NCI-H69 (cell line): ENCODE data around the gene NIN.

Experiments
- DNase-seq: peaks from one replicate; lab custom pipeline; 2025; lab: John Stamatoyannopoulos, UW

Gene NIN

GRCh38 chr14:50839691-50840090 is 8.7 kb upstream of the NIN start:
- no peak for DNase-seq

GRCh38 chr14:50839048-50839447 is 8.1 kb upstream of the NIN start:
- DNase-seq, result no peak

- no peak for DNase-seq
These were observed 7.0 kb upstream of the NIN start for GRCh38 chr14:50837850-50838470.

- no peak for DNase-seq
These were observed 6.3 kb upstream of the NIN start for GRCh38 chr14:50837271-50837670.

GRCh38 chr14:50836515-50836914 is 5.6 kb upstream of the NIN start:
- DNase-seq, result no peak

GRCh38 chr14:50835280-50835679 is 4.3 kb upstream of the NIN start:
- DNase-seq, result peak; percentile 61

- no peak for DNase-seq
These were observed 3.9 kb upstream of the NIN start for GRCh38 chr14:50834802-50835276.

- peak; percentile 34 for DNase-seq
These were observed 2.1 kb upstream of the NIN start for GRCh38 chr14:50832935-50833630.

GRCh38 chr14:50831726-50832168 is 785 bp upstream of the NIN start:
- DNase-seq, result no peak

- peak; percentile 89 for DNase-seq
These were observed 674 bp downstream of the NIN start for GRCh38 chr14:50830044-50830931.

- peak; percentile 78 for DNase-seq
These were observed 1.4 kb downstream of the NIN start for GRCh38 chr14:50829489-50830043.

- peak; percentile 78 for DNase-seq
These were observed 2.1 kb downstream of the NIN start for GRCh38 chr14:50828721-50829488.

- peak; percentile 46 for DNase-seq
These were observed 4.3 kb downstream of the NIN start for GRCh38 chr14:50826681-50827080.

GRCh38 chr14:50825307-50825706 is 5.7 kb downstream of the NIN start:
- DNase-seq, result no peak

- peak; percentile 73 for DNase-seq
These were observed 7.0 kb downstream of the NIN start for GRCh38 chr14:50823762-50824636.

GRCh38 chr14:50823051-50823761 is 7.8 kb downstream of the NIN start:
- DNase-seq, result peak; percentile 57

- no peak for DNase-seq
These were observed 8.4 kb downstream of the NIN start for GRCh38 chr14:50822501-50823042.

GRCh38 chr14:50821510-50822464 is 9.2 kb downstream of the NIN start:
- DNase-seq, result peak; percentile 43
